Fibroblast of villous mesenchyme (primary cell): ENCODE results near the gene NCOA4. TPM values are rescaled to one million over a fixed set of nuclear protein-coding genes. Genes with fewer than 3 reads are reported as not detected.
"Not testable (repeated sequence)": the region's sequence is repeated elsewhere in the genome, so short reads cannot be mapped to it uniquely, and the experiment has no call there.

Experiments used
- DNase-seq: peaks from one replicate; pipeline ENCODE4 v3.0.0-alpha.2; 2010; ENCODE audit warnings: low read depth
- H3K4me3 ChIP-seq: 2 replicates; pipeline ENCODE4 v1.5.1; 2011; ENCODE audit warnings: low read depth, mild to moderate bottlenecking, low read length
- CTCF ChIP-seq: IDR thresholded peaks from 2 replicates; pipeline ENCODE4 v1.5.1; 2012; ENCODE audit warnings: low read depth, mild to moderate bottlenecking, low read length; ENCODE audit not compliant: insufficient read depth
- total RNA-seq: library from RNA; depleted of rRNA; stranded (reverse); fragments of >200 nt; gene quantifications from 2 replicates; pipeline ENCODE4 v1.2.3, GENCODE V29; 2012

NCOA4 gene
- total RNA-seq, 1 donor = 256 TPM

- TF ChIP-seq CTCF = no peak
- no peak overlapping the region for H3K4me3 ChIP-seq
- no peak for DNase-seq
Measured at GRCh38 chr10:46052057-46052790, 21.8 kb upstream of the NCOA4 start.

- no peak overlapping the region for H3K4me3 ChIP-seq
- no peak for DNase-seq
- TF ChIP-seq CTCF = no peak
Measured at GRCh38 chr10:46050941-46051623, 20.7 kb upstream of the NCOA4 start.

- not testable (repeated sequence) for DNase-seq, H3K4me3 ChIP-seq
Measured at GRCh38 chr10:46049497-46049831, 19.0 kb upstream of the NCOA4 start.

GRCh38 chr10:46048152-46048551, 17.7 kb upstream of the NCOA4 start:
- no peak for DNase-seq
- TF ChIP-seq CTCF = no peak
- H3K4me3 ChIP-seq = no peak overlapping the region

- TF ChIP-seq CTCF = no peak
- DNase-seq = no peak
- no peak within 1 kb of the TSS for H3K4me3 ChIP-seq
Measured at GRCh38 chr10:46046261-46046660, 15.8 kb upstream of the NCOA4 start, which contains the start of gene MSMB. TSS of gene MSMB (minus strand) at chr10:46046269. CDS start at chr10:46046237, 32 bp downstream.

- no peak for TF ChIP-seq CTCF
- no peak for DNase-seq
- H3K4me3 ChIP-seq = no peak overlapping the region
Measured at GRCh38 chr10:46042527-46042926, 12.1 kb upstream of the NCOA4 start.

- H3K4me3 ChIP-seq = no peak overlapping the region
- DNase-seq = no peak
- no peak for TF ChIP-seq CTCF
Measured at GRCh38 chr10:46040004-46040403, 9.6 kb upstream of the NCOA4 start.
